HUES48 (cell line): ENCODE data around the gene SLC29A1.
A peak's percentile ranks its signal among the peaks of the same experiment; 100 is the strongest.
"Not testable (repeated sequence)": the region's sequence is repeated elsewhere in the genome, so short reads cannot be mapped to it uniquely, and the experiment has no call there.

ENCODE experiments used
- H3K27ac ChIP-seq: one replicate; pipeline ENCODE4 v1.7.0; 2013; ENCODE audit warnings: low read depth, low read length, inconsistent platforms
- H3K27me3 ChIP-seq: 2 replicates; pipeline ENCODE4 v1.6.1; 2013; ENCODE audit warnings: mild to moderate bottlenecking, low read length; ENCODE audit not compliant: control insufficient read depth, insufficient read depth
- H3K36me3 ChIP-seq: 2 replicates; pipeline ENCODE4 v1.6.1; 2013; ENCODE audit warnings: low read length; ENCODE audit not compliant: control insufficient read depth, insufficient read depth
- H3K4me1 ChIP-seq: 2 replicates; pipeline ENCODE4 v1.6.1; 2013; ENCODE audit warnings: mild to moderate bottlenecking, low read length; ENCODE audit not compliant: control insufficient read depth, insufficient read depth
- H3K4me3 ChIP-seq: 2 replicates; pipeline ENCODE4 v1.5.1; 2013; ENCODE audit warnings: mild to moderate bottlenecking, low read depth, low read length
- H3K9ac ChIP-seq: 2 replicates; pipeline ENCODE4 v1.6.1; 2013; ENCODE audit warnings: mild to moderate bottlenecking, low read depth, low read length, moderate library complexity
- H3K9me3 ChIP-seq: 2 replicates; pipeline ENCODE4 v1.6.1; 2013; ENCODE audit warnings: low read length; ENCODE audit not compliant: control insufficient read depth, insufficient read depth

Gene SLC29A1

DNA sequence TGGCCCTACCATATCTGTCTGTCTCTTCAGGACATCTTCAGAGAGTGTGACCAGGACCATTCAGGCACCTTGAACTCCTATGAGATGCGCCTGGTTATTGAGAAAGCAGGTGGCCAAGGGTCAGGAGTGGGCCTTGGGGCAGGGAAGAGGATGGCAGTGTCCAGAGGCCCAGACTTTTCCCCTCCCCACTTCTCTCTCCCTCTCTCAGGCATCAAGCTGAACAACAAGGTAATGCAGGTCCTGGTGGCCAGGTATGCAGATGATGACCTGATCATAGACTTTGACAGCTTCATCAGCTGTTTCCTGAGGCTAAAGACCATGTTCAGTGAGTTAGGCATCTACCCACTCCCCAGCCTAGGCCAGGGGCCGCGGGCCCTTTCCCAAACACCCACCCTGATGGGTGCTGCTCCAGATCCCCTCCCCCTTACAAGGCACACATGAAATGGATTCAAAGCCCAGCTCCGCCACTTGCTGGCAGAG, 40.4 kb upstream of the SLC29A1 start:
- H3K4me3 ChIP-seq, result no peak overlapping the region
- no peaks in the 10 kb centered on the region for H3K36me3 ChIP-seq
- no peak overlapping the region for H3K27ac ChIP-seq
- no peak overlapping the region for H3K9ac ChIP-seq
- no peaks in the 10 kb centered on the region for H3K27me3 ChIP-seq
- peaks cover 6% of the 10 kb centered on the region for H3K4me1 ChIP-seq
- H3K9me3 ChIP-seq, result no peaks in the 10 kb centered on the region

DNA sequence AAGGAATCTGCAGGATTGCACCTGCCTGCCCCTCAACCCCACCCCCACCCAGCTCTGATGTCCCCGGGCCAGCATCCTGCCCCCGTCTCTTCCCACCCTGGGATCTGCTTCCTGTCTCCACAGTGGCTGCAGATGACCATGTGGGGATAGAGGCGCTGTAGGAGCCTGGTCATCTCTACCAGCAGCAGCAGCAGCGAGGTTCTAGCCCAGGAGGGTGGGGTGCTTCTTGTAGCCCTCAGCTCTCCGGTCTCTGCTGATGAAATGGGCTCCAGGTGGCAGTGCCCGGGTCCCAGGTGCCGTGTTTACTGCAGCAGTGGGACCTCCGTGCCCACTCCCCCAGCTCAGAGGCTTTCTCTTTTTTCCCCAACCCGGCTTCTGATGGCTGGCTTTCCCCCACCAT, 39.6 kb upstream of the SLC29A1 start:
- no peak overlapping the region for H3K4me3 ChIP-seq
- H3K4me1 ChIP-seq, result peaks cover 6% of the 10 kb centered on the region
- no peaks in the 10 kb centered on the region for H3K27me3 ChIP-seq
- no peaks in the 10 kb centered on the region for H3K9me3 ChIP-seq
- H3K27ac ChIP-seq, result no peak overlapping the region
- no peak overlapping the region for H3K9ac ChIP-seq
- no peaks in the 10 kb centered on the region for H3K36me3 ChIP-seq

- H3K4me3 ChIP-seq, H3K36me3 ChIP-seq, H3K9me3 ChIP-seq, H3K27me3 ChIP-seq, H3K4me1 ChIP-seq, H3K27ac ChIP-seq, H3K9ac ChIP-seq: not testable (repeated sequence)
These were observed 38.0 kb upstream of the SLC29A1 start for GRCh38 chr6:44185356-44185755.

DNA sequence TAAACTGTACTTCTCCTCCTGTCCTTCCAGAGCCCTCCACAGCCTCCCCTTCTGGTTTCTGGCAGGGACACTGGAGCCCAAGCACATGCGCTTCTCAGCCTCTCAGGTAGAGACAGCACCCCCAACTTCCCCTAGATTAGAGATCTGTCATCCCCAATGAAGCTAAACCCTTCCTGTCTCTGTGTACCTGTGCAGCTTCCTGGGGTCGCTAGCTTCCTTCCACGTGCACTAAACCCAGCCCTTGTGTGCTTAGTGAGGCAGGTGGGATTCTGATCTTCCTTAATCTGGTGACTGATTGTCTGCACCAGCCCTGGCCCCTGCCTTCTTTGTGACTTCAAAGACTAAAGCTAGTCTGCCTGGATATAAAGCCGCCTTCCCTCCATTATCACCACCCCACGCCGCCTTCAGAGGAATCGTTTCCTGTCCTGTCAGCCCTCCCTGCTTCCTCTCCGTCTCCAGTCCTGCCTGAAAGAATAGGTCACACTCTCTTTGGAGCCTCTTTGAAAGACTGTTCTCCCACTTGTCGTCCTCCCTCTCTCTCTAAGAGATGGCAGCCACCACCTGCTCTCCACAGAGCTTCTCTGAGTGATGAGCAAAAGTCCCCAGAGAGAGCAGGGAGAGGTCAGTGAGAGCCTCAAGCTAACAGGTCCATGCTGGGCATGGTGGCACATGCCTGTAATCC, 37.3 kb upstream of the SLC29A1 start:
- H3K4me3 ChIP-seq, result no peak overlapping the region
- H3K4me1 ChIP-seq, result peaks cover 6% of the 10 kb centered on the region
- peak overlapping the region; percentile 10; the same call in 1 of the 2 replicates for H3K9ac ChIP-seq

DNA sequence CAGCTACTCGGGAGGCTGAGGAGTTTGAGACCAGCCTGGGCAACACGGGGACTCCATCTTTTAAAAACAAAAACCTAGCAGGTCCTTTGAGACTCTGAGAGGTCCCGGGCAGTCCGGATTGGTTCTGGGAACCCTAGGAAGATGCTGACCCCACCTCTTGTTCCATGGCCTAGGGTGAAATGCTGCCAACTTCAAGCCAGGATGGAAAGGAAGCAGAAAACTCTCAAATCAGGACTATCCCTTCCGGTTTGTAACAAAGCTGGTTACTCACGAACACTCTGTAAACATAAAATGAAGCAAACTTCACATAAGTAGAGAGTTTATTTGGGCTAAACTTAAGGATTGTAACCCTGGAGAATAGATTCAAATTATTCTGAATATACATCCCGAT, 36.8 kb upstream of the SLC29A1 start:
- Histone ChIP-seq H3K27ac (peak overlapping the region; percentile 35), H3K27me3 (no peaks in the 10 kb centered on the region), H3K4me1 (peaks cover 6% of the 10 kb centered on the region), H3K36me3 (no peaks in the 10 kb centered on the region), H3K9ac (no peak overlapping the region), H3K4me3 (no peak overlapping the region), H3K9me3 (no peaks in the 10 kb centered on the region)

More for the DNA sequence above, 37.3 kb upstream of the SLC29A1 start:
- no peaks in the 10 kb centered on the region for H3K36me3 ChIP-seq
- H3K27ac ChIP-seq, result peak overlapping the region; percentile 35
- no peaks in the 10 kb centered on the region for H3K9me3 ChIP-seq
- H3K27me3 ChIP-seq, result no peaks in the 10 kb centered on the region

DNA sequence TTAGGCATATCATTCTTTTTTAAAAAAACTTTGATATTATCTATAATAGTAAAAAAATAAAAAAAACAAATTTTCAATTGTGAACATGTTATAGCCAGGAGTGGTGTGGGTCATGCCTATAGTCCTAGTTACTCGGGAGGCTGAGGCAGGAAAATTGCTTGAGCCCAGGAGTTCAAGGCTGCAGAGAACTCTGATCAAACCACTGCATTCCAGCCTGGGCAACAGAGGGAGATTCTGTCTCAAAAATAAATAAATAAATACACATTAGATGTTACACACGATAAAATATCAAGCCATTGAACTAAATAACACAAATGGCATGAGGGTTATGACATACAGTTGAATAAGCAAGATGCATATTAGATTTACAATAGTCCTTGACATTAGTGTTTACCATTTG, 34.6 kb upstream of the SLC29A1 start:
- Histone ChIP-seq H3K27me3 (no peaks in the 10 kb centered on the region), H3K9ac (no peak overlapping the region), H3K36me3 (no peaks in the 10 kb centered on the region), H3K4me1 (peaks cover 13% of the 10 kb centered on the region), H3K9me3 (no peaks in the 10 kb centered on the region), H3K27ac (no peak overlapping the region), H3K4me3 (no peak overlapping the region)

- Histone ChIP-seq H3K27me3 (no peaks in the 10 kb centered on the region), H3K36me3 (no peaks in the 10 kb centered on the region), H3K9ac (no peak overlapping the region), H3K9me3 (no peaks in the 10 kb centered on the region), H3K27ac (no peak overlapping the region), H3K4me3 (no peak overlapping the region), H3K4me1 (peaks cover 13% of the 10 kb centered on the region)
These were observed 34.1 kb upstream of the SLC29A1 start for GRCh38 chr6:44189257-44189656.

- peaks cover 13% of the 10 kb centered on the region for H3K4me1 ChIP-seq
- no peak overlapping the region for H3K27ac ChIP-seq
- H3K27me3 ChIP-seq, result no peaks in the 10 kb centered on the region
- H3K9ac ChIP-seq, result no peak overlapping the region
- H3K9me3 ChIP-seq, result no peaks in the 10 kb centered on the region
- no peak overlapping the region for H3K4me3 ChIP-seq
- H3K36me3 ChIP-seq, result no peaks in the 10 kb centered on the region
These were observed 32.7 kb upstream of the SLC29A1 start for GRCh38 chr6:44190715-44191114.

DNA sequence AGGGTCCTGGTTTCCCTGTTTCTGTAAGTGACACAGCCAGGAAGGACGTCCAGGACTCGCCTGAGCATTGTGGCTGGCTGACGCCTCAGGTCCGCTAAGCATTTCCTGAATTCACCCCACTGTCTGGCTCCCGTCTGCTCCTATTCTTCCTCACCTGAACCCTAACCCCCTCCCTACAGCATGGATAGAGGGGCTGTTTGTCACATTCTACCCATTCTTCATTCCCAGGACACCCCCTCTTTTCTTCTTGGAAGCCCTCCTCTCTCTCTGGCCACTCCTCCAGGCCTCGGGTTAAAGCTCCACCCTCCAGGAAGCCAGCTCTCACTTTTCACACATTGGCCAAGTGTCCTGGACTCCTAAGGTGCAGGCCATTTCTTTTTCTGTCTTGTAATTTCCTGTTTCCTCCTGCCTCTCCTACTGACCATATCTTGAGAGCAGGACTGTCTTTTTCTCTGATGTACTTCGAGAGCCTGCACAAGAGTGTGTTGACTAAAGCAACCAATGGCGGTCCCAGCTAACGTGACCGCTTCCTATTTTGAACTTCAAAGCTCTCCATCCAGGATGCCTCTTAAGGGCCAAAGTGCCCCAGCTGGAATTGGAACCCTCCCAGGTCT, 30.9 kb upstream of the SLC29A1 start:
- Histone ChIP-seq H3K27me3 (no peaks in the 10 kb centered on the region), H3K27ac (no peak overlapping the region), H3K4me1 (peaks cover 8% of the 10 kb centered on the region), H3K9ac (no peak overlapping the region), H3K4me3 (no peak overlapping the region), H3K9me3 (no peaks in the 10 kb centered on the region), H3K36me3 (no peaks in the 10 kb centered on the region)

GRCh38 chr6:44193307-44193910, 30.0 kb upstream of the SLC29A1 start:
- no peak overlapping the region for H3K9ac ChIP-seq
- H3K27me3 ChIP-seq, result no peaks in the 10 kb centered on the region
- no peaks in the 10 kb centered on the region for H3K36me3 ChIP-seq
- no peak overlapping the region for H3K27ac ChIP-seq
- peaks cover 8% of the 10 kb centered on the region for H3K4me1 ChIP-seq
- H3K9me3 ChIP-seq, result no peaks in the 10 kb centered on the region
- H3K4me3 ChIP-seq, result no peak overlapping the region

- peaks cover 8% of the 10 kb centered on the region for H3K4me1 ChIP-seq
- H3K4me3 ChIP-seq, result no peak overlapping the region
- H3K36me3 ChIP-seq, result no peaks in the 10 kb centered on the region
- H3K9ac ChIP-seq, result no peak overlapping the region
- H3K27ac ChIP-seq, result no peak overlapping the region
- no peaks in the 10 kb centered on the region for H3K27me3 ChIP-seq
- no peaks in the 10 kb centered on the region for H3K9me3 ChIP-seq
These were observed 29.1 kb upstream of the SLC29A1 start for GRCh38 chr6:44194326-44194725.
